Measurements from ENCODE around the gene PSMC3.

Gene PSMC3

GRCh38 chr11:47413351-47413750, 12.9 kb downstream of the PSMC3 start:
- no peak for DNase-seq (ENCODE audit: low spot score)

DNA sequence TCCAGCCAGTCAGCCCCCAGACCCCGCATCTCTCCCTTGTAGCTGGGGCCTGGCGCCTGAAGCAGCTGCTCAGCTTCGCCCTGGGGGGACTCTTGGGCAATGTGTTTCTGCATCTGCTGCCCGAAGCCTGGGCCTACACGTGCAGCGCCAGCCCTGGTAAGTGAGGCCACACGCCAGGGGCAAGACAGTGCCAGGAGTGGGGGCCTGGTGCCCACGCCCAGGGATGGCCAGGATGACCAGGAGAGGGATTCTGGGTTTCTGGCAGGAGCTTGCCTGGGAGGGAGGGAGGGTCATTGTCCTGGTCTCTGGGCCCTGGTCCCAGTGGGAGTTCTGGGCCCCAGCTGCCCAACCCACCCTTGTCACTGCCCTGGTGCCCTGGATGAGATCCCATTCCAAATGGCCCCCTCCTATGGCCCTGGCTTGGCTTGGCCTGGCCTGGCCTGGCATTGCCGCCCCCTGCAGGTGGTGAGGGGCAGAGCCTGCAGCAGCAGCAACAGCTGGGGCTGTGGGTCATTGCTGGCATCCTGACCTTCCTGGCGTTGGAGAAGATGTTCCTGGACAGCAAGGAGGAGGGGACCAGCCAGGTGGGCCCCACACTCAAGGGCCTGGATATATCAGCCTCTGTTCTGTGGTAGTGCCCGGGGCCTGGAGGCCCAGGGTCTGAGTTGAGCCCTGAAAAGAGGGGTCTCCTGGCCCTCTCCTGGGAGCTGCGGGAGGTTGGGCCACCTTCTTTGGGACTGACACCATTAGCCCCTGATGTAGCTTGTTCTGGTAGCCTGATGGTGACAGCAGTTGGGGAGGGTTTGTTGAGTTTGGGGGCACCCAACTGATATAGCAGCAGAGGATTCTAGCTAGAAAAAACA, 14.1 kb downstream of the PSMC3 start:
- peak; percentile 48 for DNase-seq (ENCODE audit: low spot score)

DNA sequence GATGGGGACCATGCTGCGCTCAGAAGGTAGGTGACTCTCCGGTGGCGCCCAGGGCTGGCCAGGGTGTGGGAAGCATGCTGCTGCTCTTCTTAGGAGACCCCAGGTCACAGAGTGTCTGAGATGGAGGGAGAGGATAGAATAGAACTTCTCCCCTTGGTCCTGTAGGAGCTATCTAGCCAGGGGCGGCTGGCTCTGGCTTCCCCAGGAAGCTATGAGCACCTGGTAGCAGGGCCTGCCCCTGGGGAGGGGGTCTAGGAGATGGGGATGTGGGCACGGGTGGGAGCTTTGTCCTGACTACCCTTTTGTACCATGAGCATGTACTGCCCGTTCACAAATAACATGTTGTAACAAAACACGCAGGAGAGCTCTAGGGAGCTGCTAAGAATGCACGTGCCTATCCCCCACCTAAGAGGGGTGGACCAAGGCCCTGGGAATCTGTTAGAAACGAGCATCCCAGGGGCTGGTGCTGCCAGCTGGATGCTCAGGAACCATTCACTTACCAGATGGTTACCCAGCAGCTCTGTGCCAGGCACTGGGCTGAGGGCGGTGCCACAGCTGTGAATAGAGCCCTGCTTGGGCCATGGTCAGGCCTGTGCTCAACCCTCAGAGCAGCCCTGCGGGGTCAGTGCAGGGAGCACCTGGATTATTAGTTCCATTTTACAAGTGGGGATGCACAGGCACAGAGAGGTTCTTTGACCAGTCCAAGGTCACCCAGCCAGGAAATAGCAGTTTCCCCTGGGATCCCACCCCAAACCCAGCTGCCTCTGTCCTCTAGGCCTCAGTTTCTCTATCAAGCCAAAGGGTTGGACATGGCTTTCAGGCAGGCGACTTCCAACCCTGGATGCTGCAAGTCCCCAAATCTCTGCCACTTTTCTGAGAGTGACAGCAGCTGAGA, 15.6 kb downstream of the PSMC3 start:
- DNase-seq (ENCODE audit: low spot score) = no peak

GRCh38 chr11:47409440-47410369, 16.5 kb downstream of the PSMC3 start:
- DNase-seq (ENCODE audit: low spot score) = no peak

- DNase-seq (ENCODE audit: low spot score) = no peak
Measured at GRCh38 chr11:47408598-47409439, 17.4 kb downstream of the PSMC3 start.

- DNase-seq (ENCODE audit: low spot score) = peak; percentile 92
Measured at GRCh38 chr11:47407746-47408590, 18.3 kb downstream of the PSMC3 start, which contains the start of gene SLC39A13. TSS of gene SLC39A13 (plus strand) at chr11:47408590. CDS start at chr11:47410095, 1,505 bp downstream.

GRCh38 chr11:47406896-47407745, 19.1 kb downstream of the PSMC3 start:
- no peak for DNase-seq (ENCODE audit: low spot score)

GRCh38 chr11:47403571-47403970, 22.7 kb downstream of the PSMC3 start:
- DNase-seq (ENCODE audit: low spot score) = no peak

DNA sequence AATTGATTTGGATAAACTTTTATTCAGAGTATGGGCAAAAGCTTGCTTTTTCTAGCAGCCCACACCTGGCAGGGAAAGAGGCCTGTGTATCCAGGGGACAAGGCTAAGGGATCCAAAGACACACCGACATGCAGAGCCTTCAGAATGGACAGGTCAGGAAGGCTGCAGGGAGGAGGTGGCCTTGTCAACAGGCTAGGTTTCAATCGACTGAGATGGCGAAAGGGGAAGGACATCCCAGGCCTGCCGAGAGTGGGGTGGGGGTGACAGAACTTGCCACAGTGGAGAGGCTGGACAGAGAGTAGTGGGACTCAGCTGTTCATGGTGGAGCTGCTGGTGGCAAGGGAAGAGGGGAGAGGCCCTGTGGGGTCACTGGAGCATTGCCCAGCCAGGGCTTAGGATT, 23.1 kb downstream of the PSMC3 start:
- DNase-seq (ENCODE audit: low spot score) = no peak

- no peak for DNase-seq (ENCODE audit: low spot score)
Measured at GRCh38 chr11:47400768-47401279, 25.4 kb downstream of the PSMC3 start.

DNA sequence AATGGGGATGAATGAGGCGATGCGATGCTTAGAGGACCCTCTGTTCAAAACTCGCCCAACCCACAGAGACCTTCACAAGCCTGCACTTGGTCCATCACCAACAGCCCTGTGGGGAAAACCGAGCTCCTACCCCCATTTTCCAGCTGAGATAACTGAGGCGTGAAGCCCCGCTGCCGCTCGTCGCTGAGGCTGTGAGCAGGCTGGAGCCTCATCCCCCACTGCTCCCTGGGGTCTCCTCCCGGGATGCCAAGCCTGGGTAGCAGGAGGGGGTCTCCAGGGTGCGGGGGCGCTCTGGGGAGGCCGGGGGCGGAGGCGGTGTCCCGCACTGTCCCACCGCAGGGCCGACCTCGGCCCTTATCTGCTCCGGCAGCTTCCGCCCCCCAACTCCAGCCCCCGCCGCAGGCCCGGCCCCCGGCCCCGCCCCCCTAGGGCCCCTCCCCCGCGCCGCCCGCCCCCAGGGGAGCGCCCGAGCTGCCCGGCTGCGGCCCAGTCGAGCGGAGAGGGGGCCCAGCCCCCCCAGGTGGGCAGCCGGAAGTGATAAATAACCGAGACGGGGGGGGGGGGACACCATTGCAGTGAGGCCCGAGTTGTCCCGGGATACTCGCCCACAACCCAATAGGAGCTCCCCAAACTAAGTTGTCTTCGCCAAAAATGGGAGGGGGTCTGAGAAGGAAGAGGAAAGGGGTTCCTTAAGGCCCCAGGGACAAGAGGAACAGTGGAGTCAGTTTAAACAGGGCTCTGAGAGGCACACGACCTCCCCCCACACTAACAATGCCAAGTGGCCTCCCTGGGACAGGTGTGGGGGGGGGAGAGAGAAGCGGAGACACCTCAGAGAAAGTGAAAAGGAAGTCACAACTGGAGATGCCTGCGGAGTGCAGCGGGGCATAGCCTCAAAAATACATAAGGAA, 26.1 kb downstream of the PSMC3 start:
- DNase-seq (ENCODE audit: low spot score) = peak; percentile 34

- no peak for DNase-seq (ENCODE audit: low spot score)
Measured at GRCh38 chr11:47398551-47398950, 27.7 kb downstream of the PSMC3 start.

DNA sequence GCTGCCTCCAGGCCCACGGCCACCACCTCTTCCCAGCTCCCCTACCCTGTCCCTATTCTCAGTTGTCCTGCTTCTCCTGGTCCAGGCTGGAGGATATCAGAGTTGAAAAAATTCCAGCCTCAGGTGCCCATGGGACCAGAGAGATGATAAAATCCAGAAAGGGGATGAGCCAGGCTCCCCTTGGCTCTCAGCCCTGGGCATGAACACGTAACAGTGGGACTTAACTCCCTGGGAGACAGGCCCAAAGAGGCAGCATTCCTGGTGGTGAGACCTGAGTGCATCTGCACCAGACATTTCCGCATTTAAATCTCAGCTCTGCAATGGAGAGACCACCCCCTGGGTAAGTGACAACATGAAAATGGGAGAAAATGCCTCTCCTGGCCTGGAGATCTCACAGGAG, 28.2 kb downstream of the PSMC3 start:
- DNase-seq (ENCODE audit: low spot score) = no peak

- no peak for DNase-seq (ENCODE audit: low spot score)
Measured at GRCh38 chr11:47396049-47396320, 30.3 kb downstream of the PSMC3 start.

DNA sequence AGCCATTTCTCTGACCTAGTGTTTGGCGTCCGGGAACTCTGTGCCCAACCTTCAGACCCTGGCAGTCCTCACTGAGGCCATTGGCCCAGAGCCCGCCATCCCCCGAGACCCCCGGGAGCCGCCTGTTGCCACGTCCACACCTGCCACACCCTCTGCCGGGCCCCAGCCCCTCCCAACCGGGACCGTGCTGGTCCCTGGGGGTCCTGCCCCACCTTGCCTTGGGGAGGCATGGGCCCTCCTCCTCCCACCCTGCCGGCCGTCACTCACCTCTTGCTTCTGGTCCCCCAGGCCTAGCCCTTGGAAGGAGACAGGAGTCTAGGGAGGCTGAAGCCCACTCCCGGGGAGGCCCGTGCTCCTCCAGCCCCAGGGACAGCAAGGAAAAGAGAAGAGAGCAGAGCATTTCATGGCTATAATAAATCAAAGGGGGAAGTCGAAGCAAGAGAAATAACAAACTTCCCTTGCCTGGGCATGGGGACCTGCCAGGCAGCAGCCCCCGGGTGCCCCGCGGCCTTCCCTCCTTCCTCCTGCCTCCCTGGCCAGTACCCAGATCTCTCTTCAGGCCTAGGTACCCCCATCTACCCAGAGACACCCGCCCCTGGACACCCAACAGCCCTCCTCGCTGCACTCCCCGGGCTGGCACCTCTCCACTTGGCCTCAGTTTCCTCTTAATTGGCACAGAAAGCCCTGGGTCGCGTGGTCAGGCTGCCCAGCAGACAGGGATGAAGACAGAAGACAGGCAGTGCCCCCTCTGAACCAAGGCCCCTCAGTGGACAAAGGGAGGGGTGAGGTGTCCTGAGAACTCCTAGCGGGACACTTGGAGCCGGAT, 30.8 kb downstream of the PSMC3 start:
- DNase-seq (ENCODE audit: low spot score) = no peak

GRCh38 chr11:47394322-47395222, 31.7 kb downstream of the PSMC3 start:
- peak; percentile 66 for DNase-seq (ENCODE audit: low spot score)

All from CD4-positive, alpha-beta T cell treated with Interleukin-15 for 4 hours (primary cell).